ACC112 (cell line): ENCODE data around the gene GALNTL6.
"Not testable (repeated sequence)": the region's sequence is repeated elsewhere in the genome, so short reads cannot be mapped to it uniquely, and the experiment has no call there.

Source experiments
- H2AFZ ChIP-seq: fragments of 200-600 bp; sonication (generic); one replicate; pipeline ENCODE4 v1.6.0; 2017; ENCODE audit warnings: antibody characterized with exemption, low read length; ENCODE audit not compliant: unreplicated experiment
- H3K27ac ChIP-seq: fragments of 200-600 bp; sonication (generic); 2 replicates; pipeline ENCODE4 v1.5.1; 2014; ENCODE audit warnings: low read depth, mild to moderate bottlenecking, antibody characterized with exemption, low read length, moderate library complexity
- H3K27me3 ChIP-seq: fragments of 200-600 bp; sonication (generic); 2 replicates; pipeline ENCODE4 v1.6.1; 2014; ENCODE audit warnings: mild to moderate bottlenecking, antibody characterized with exemption, low read length, moderate library complexity, mixed read lengths; ENCODE audit not compliant: insufficient read depth
- H3K36me3 ChIP-seq: fragments of 200-600 bp; sonication (generic); 2 replicates; pipeline ENCODE4 v1.6.1; 2016; ENCODE audit warnings: mild to moderate bottlenecking, antibody characterized with exemption, low read length, moderate library complexity, mixed read lengths; ENCODE audit not compliant: insufficient read depth
- H3K4me1 ChIP-seq: fragments of 200-600 bp; sonication (generic); one replicate; pipeline ENCODE4 v1.6.1; 2016; ENCODE audit warnings: low read length, mixed read lengths; ENCODE audit not compliant: insufficient read depth, unreplicated experiment, control insufficient read depth
- H3K4me3 ChIP-seq: fragments of 200-600 bp; sonication (generic); 2 replicates; pipeline ENCODE4 v1.5.1; 2014; ENCODE audit warnings: mild to moderate bottlenecking, low read depth, low read length
- H3K79me2 ChIP-seq: fragments of 200-600 bp; sonication (generic); one replicate; pipeline ENCODE4 v1.6.0; 2016; ENCODE audit warnings: low read length; ENCODE audit not compliant: control insufficient read depth, unreplicated experiment, insufficient read depth

Gene GALNTL6

DNA sequence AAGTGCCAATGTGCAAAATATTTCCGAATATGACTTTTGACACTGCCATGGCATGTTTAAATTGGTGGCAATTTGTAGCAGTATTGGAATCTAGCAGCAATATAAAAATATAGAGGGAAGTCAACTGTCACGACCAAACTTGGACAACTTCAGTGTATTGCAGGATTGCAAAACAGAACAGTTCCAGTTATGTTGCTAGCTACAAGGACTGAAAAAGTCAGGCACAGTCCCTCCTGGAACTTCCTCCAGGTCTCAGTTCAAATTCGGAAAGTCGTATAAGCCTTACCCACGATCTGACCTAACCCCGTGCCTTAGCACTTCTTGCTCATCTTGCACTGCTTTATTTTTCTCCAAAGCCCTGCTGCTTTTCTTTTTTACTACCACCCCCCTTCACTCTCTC, 965.4 kb downstream of the GALNTL6 start:
- no peaks in the 10 kb centered on the region for H3K79me2 ChIP-seq
- no peaks in the 10 kb centered on the region for H3K27me3 ChIP-seq
- no peaks in the 10 kb centered on the region for H3K36me3 ChIP-seq
- no peak overlapping the region for H2AFZ ChIP-seq
- no peak overlapping the region for H3K27ac ChIP-seq
- no peaks in the 10 kb centered on the region for H3K4me1 ChIP-seq
- H3K4me3 ChIP-seq, result no peak overlapping the region

DNA sequence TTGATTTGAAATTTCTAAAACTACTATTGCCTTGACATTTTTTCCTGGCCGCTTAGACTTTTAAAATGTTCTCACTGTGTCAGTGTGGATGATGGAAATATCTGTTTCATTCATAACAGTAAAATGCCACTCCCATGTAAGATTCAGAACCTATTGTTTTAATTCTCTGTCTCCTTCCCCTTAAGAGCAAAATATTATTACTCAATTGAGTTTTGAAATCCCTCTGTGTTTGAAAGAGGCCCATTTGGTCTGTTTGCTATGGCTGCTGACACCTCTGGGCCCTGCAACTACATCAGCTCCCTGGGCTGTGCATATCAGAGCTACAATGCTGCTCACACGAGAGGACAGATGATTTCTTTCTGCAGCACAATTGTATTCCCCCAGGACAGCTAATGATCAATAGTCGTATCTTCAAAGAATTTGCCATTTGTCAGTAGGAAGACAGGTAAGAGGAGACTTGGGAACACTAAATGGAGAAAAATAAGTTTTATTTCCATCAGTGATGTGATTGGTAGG, 967.4 kb downstream of the GALNTL6 start:
- Histone ChIP-seq H3K27ac (no peak overlapping the region), H3K4me1 (no peaks in the 10 kb centered on the region), H3K27me3 (no peaks in the 10 kb centered on the region), H2AFZ (no peak overlapping the region), H3K4me3 (no peak overlapping the region), H3K79me2 (no peaks in the 10 kb centered on the region), H3K36me3 (no peaks in the 10 kb centered on the region)

GRCh38 chr4:172785613-172786012, 972.4 kb downstream of the GALNTL6 start:
- H3K36me3 ChIP-seq, result no peaks in the 10 kb centered on the region
- no peak overlapping the region for H3K4me3 ChIP-seq
- no peaks in the 10 kb centered on the region for H3K79me2 ChIP-seq
- no peaks in the 10 kb centered on the region for H3K27me3 ChIP-seq
- H2AFZ ChIP-seq, result no peak overlapping the region
- no peak overlapping the region for H3K27ac ChIP-seq
- H3K4me1 ChIP-seq, result no peaks in the 10 kb centered on the region

DNA sequence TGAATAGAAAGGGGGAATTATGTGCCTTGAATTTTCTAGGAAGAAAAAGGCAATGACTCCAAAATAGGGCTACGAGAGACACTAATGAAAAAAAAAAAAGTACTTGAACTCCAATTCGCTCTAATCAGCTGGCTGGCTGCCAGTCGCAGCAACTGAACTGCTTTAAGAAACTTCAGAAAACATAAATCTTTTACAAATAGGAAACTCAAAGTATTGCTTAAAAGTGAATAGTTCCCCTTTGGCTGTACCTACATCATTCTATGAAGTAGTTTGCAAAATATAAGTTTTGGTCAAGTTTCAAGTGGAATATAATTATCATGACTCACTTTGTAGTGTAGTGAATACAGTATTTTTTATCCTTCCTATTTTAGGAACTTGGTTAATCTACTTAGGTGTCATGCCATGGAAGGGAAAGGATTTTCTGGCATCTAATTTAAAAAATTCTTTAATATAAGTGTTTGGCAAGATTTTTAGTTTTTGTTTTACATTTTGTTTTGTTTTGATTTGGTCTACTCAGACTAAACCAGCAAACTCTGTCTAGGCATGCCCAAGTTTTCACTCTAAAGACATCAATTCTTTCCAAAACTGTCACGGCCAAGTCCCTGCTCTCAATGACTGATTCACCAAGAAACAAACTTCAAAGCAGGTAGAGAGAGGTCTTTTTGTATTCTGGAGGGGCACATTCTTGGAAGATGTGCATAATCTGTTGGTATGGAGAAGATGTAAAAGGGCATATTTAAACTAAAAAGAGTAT, 973.0 kb downstream of the GALNTL6 start:
- H3K36me3 ChIP-seq, result no peaks in the 10 kb centered on the region
- H3K27ac ChIP-seq, result no peak overlapping the region
- H3K4me1 ChIP-seq, result no peaks in the 10 kb centered on the region
- no peaks in the 10 kb centered on the region for H3K27me3 ChIP-seq
- no peak overlapping the region for H2AFZ ChIP-seq
- no peaks in the 10 kb centered on the region for H3K79me2 ChIP-seq
- no peak overlapping the region for H3K4me3 ChIP-seq

DNA sequence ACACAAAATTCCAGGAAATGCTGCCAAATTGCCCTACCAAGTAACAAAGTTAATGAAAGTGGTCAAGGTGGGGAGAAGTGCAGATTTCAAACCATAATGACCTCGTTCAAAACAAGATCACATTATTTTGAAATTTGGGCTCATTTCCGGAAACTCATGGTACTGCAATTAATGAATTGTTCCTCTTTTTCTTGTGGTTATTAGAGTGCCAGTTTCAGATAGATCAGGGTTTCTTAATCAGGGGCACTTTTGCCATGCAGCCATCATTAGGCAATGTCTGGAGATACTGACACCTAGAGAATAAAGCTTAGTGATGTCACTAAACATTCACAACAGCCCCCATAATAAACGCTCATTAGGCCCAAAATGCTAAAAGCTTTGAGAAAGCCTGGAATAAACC, 973.9 kb downstream of the GALNTL6 start:
- no peaks in the 10 kb centered on the region for H3K4me1 ChIP-seq
- H2AFZ ChIP-seq, result no peak overlapping the region
- no peaks in the 10 kb centered on the region for H3K36me3 ChIP-seq
- no peaks in the 10 kb centered on the region for H3K79me2 ChIP-seq
- no peak overlapping the region for H3K4me3 ChIP-seq
- no peak overlapping the region for H3K27ac ChIP-seq
- no peaks in the 10 kb centered on the region for H3K27me3 ChIP-seq

GRCh38 chr4:172791841-172792240, 978.6 kb downstream of the GALNTL6 start:
- H3K27ac ChIP-seq, result no peak overlapping the region

GRCh38 chr4:172793565-172794306, 980.5 kb downstream of the GALNTL6 start:
- no peak overlapping the region for H2AFZ ChIP-seq
- no peaks in the 10 kb centered on the region for H3K79me2 ChIP-seq
- H3K4me1 ChIP-seq, result no peaks in the 10 kb centered on the region
- no peaks in the 10 kb centered on the region for H3K36me3 ChIP-seq
- no peaks in the 10 kb centered on the region for H3K27me3 ChIP-seq
- no peak overlapping the region for H3K27ac ChIP-seq
- no peak overlapping the region for H3K4me3 ChIP-seq

More at GRCh38 chr4:172791841-172792240, 978.6 kb downstream of the GALNTL6 start:
- Histone ChIP-seq H3K4me3 (no peak overlapping the region), H3K36me3 (no peaks in the 10 kb centered on the region), H3K4me1 (no peaks in the 10 kb centered on the region), H3K27me3 (no peaks in the 10 kb centered on the region), H2AFZ (no peak overlapping the region), H3K79me2 (no peaks in the 10 kb centered on the region)

- no peaks in the 10 kb centered on the region for H3K27me3 ChIP-seq
- H3K4me3 ChIP-seq, result no peak overlapping the region
- no peaks in the 10 kb centered on the region for H3K79me2 ChIP-seq
- no peak overlapping the region for H2AFZ ChIP-seq
- no peaks in the 10 kb centered on the region for H3K4me1 ChIP-seq
- no peaks in the 10 kb centered on the region for H3K36me3 ChIP-seq
- no peak overlapping the region for H3K27ac ChIP-seq
Measured at GRCh38 chr4:172794307-172794703, 981.1 kb downstream of the GALNTL6 start.

DNA sequence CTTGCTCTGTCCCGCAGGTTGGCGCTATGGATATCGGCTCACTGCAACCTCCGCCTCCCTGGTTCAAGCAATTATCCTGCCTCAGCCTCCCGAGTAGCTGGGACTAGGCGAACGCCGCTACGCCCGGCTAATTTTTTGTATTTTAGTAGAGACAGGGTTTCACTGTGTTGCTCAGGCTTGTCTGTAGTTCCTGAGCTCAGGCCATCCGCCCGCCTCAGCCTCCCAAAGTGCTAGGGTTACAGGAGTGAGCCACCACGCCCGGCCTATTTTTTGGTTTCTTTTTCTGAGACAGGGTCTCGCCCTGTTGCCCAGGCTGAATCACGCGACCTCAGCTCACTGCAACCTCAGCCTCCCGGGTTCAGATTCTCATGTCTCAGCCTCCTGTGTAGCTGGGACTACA, 984.1 kb downstream of the GALNTL6 start:
- H3K36me3 ChIP-seq, H3K4me3 ChIP-seq, H3K27ac ChIP-seq, H2AFZ ChIP-seq, H3K4me1 ChIP-seq, H3K27me3 ChIP-seq, H3K79me2 ChIP-seq: not testable (repeated sequence)

DNA sequence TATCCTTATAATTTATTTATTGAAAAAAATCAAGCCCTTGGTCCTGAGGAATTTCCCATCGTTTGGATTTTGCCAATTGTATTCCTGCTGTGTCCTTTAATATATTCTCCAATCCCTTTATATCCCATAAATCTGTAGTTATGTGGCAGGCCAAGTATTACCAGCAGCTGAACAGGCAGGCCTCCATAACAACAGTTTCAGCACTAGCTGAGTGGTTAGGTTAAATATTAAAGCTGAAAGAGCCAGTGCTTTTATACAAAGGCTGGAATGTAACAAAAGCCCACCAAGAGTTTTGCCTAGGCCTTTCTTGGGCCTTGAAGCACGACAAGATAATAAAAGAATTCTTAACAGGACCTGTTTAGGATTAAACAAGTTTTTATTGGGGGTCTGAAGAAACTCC, 988.8 kb downstream of the GALNTL6 start:
- Histone ChIP-seq H3K27me3 (no peaks in the 10 kb centered on the region), H2AFZ (no peak overlapping the region), H3K4me1 (no peaks in the 10 kb centered on the region), H3K4me3 (no peak overlapping the region), H3K27ac (no peak overlapping the region), H3K36me3 (no peaks in the 10 kb centered on the region), H3K79me2 (no peaks in the 10 kb centered on the region)

- H3K4me1 ChIP-seq, result no peaks in the 10 kb centered on the region
- H3K27me3 ChIP-seq, result peaks cover 21% of the 10 kb centered on the region
- no peak overlapping the region for H3K4me3 ChIP-seq
- no peak overlapping the region for H2AFZ ChIP-seq
- no peaks in the 10 kb centered on the region for H3K79me2 ChIP-seq
- H3K36me3 ChIP-seq, result no peaks in the 10 kb centered on the region
- H3K27ac ChIP-seq, result no peak overlapping the region
Measured at GRCh38 chr4:172806841-172807240, 993.6 kb downstream of the GALNTL6 start.
